Subcutaneous abdominal adipose tissue (tissue), 5 donors: Measurements from ENCODE around the gene INAFM1.

Experiments
- H3K27ac ChIP-seq: one replicate; pipeline ENCODE4 v1.7.0; 2013; ENCODE audit warnings: low read depth, mild to moderate bottlenecking, inconsistent platforms, low read length, moderate library complexity
- H3K27me3 ChIP-seq, 5 donors: one replicate each; pipeline ENCODE4 v1.7.0; 2013; ENCODE audit warnings: low read length in 5 of 5, inconsistent platforms in 1 of 5; ENCODE audit not compliant: control insufficient read depth in 5 of 5, insufficient read depth in 4 of 5
- H3K36me3 ChIP-seq, 5 donors: one replicate each; pipeline ENCODE4 v1.7.0; 2013; ENCODE audit warnings: low read length in 5 of 5; ENCODE audit not compliant: control insufficient read depth in 5 of 5, insufficient read depth in 5 of 5
- H3K4me1 ChIP-seq, 5 donors: one replicate each; pipeline ENCODE4 v1.7.0; 2013; ENCODE audit warnings: low read length in 5 of 5, mild to moderate bottlenecking in 3 of 5, moderate library complexity in 1 of 5; ENCODE audit not compliant: control insufficient read depth in 5 of 5, insufficient read depth in 5 of 5
- H3K4me3 ChIP-seq, 5 donors: one replicate each; pipeline ENCODE4 v1.7.0; 2013; ENCODE audit warnings: low read length in 5 of 5, low read depth in 1 of 5
- H3K9ac ChIP-seq, 5 donors: one replicate each; pipeline ENCODE4 v1.7.0; 2013; ENCODE audit warnings: low read length in 5 of 5, mild to moderate bottlenecking in 4 of 5, moderate library complexity in 3 of 5
- H3K9me3 ChIP-seq, 5 donors: one replicate each; pipeline ENCODE4 v1.7.0; 2013; ENCODE audit warnings: low read length in 5 of 5; ENCODE audit not compliant: control insufficient read depth in 5 of 5
- donor health status: healthy.
- donor health status: healthy.
- donor health status: healthy.
- donor health status: healthy.
- donor health status: healthy.

The INAFM1 gene

DNA sequence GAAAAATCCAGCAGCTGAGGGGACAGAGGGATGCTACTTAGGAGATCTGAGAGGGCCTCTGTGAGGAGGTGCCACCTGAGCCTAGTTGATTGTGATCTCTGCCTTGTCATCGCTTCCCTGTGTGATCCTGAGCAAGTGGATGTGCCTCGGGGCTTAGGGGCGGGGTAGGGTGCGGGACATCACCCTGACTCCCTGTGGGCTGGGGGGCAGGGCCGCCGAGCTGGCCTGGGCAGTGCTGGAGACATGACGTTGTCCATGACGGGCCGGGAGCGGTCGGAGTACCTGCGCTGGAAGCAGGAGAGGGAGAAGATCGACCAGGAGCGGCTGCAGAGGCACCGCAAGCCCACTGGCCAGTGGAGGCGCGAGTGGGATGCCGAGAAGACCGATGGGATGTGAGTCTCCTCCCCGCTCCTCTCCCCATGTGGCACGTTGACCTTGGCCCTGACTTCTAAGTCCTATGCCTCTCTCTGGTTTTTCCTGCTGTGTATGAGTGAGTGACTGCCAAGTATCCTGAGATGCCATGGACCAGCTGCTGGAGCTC, 8.2 kb upstream of the INAFM1 start:
- H3K27me3 ChIP-seq, result no peaks in the 10 kb centered on the region
- H3K9me3 ChIP-seq, result no peaks in the 10 kb centered on the region
- H3K4me3 ChIP-seq, result no peak overlapping the region
- no peak overlapping the region for H3K9ac ChIP-seq
- H3K36me3 ChIP-seq, result peaks cover 0 to 69% (median 57%) of the 10 kb centered on the region in 5 donors
- H3K27ac ChIP-seq, result no peak overlapping the region
- H3K4me1 ChIP-seq, result peaks cover 0 to 4% (median 0%) of the 10 kb centered on the region in 5 donors

DNA sequence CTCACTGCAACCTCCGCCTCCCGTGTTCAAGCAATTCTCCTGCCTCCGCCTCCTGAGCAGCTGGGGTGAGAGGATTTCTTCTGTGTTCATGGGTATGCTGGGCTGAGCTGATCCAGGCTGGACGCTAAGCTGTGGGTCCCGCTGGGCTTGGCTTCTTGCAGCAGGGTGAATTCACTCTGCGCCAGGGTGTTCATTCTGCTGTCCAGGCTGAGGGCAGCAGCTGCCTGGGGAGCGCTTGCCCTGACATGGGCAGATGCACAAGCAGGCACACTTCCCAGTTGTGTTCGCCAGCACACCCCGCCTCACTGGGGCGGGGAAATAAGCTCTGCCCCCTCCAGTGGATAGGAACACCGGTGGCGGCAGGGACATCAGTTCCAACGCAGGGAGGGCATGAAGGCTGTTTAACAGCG, 7.3 kb upstream of the INAFM1 start:
- peaks cover 0 to 69% (median 58%) of the 10 kb centered on the region in 5 donors for H3K36me3 ChIP-seq
- no peak overlapping the region for H3K9ac ChIP-seq
- H3K27me3 ChIP-seq, result no peaks in the 10 kb centered on the region
- H3K9me3 ChIP-seq, result no peaks in the 10 kb centered on the region
- H3K27ac ChIP-seq, result no peak overlapping the region
- H3K4me3 ChIP-seq, result no peak overlapping the region
- peaks cover 0 to 4% (median 1%) of the 10 kb centered on the region in 5 donors for H3K4me1 ChIP-seq

DNA sequence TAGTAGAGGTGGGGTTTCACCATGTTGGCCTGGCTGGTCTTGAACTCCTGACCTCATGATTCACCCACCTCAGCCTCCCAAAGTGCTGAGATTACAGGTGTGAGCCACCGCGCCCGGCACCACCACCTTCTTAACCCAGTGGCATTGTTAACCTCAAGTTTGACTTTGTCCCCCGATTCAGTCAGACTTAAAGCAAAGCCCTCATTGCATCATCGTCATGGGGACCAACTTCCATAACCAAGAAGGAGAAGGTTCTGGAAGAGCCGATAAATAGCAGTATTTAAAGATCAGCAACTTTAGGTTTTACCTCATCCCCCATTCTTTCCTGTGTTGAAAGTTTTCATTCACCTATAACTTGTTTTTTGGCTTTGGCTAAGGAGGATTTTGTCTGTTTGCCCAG, 6.7 kb upstream of the INAFM1 start:
- H3K9ac ChIP-seq, result no peak overlapping the region
- H3K4me3 ChIP-seq, result no peak overlapping the region
- no peak overlapping the region for H3K27ac ChIP-seq
- H3K9me3 ChIP-seq, result no peaks in the 10 kb centered on the region
- no peaks in the 10 kb centered on the region for H3K27me3 ChIP-seq
- peaks cover 0 to 63% (median 56%) of the 10 kb centered on the region in 5 donors for H3K36me3 ChIP-seq
- peaks cover 0 to 11% (median 8%) of the 10 kb centered on the region in 5 donors for H3K4me1 ChIP-seq

DNA sequence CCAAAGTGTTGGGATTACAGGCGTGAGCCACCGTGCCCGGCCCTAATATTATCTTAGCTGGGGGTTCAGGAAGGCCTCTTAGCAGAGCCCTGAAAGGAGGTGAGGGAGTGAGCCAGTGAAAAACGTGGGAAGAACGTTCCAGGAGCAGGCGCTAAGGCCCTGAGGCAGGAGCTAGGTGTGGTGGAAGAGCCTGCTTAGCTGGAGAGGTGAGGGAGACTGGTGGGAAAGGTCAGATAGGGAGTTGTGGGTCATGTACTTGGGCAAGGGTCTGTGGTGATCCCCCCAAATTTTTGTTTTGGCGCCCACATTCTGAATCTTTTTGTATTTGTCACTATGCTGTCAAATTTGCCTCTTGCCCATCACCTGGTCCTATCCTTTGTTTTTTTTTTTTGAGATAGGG, 5.1 kb upstream of the INAFM1 start:
- no peak overlapping the region for H3K9ac ChIP-seq
- H3K4me1 ChIP-seq, result peaks cover 0 to 20% (median 18%) of the 10 kb centered on the region in 5 donors
- H3K27me3 ChIP-seq, result no peaks in the 10 kb centered on the region
- H3K4me3 ChIP-seq, result no peak overlapping the region
- no peak overlapping the region for H3K27ac ChIP-seq
- H3K36me3 ChIP-seq, result peaks cover 0 to 53% (median 47%) of the 10 kb centered on the region in 5 donors
- H3K9me3 ChIP-seq, result no peaks in the 10 kb centered on the region

DNA sequence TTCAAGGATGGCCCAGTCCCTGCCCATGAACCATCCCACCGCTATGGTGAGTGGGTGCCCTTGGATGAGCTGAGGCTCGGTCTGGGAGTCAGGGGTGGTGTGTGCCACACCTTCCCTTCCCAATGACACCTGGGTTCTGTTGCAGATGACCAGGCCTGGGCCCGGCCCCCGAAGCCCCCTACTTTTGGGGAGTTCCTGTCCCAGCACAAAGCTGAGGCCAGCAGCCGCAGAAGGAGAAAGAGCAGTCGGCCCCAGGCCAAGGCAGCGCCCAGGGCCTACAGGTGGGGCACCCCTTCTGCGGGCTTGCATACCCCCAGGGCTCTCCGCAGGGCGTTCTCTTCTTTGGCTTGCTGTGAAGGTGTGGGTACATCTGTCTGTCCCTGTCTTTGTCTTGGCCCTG, 4.3 kb upstream of the INAFM1 start:
- Histone ChIP-seq H3K4me3 (no peak overlapping the region), H3K9ac (no peak overlapping the region), H3K27me3 (no peaks in the 10 kb centered on the region), H3K9me3 (no peaks in the 10 kb centered on the region), H3K4me1 (peaks cover 0 to 25% (median 23%) of the 10 kb centered on the region in 5 donors), H3K27ac (no peak overlapping the region), H3K36me3 (peaks cover 0 to 45% (median 39%) of the 10 kb centered on the region in 5 donors)

DNA sequence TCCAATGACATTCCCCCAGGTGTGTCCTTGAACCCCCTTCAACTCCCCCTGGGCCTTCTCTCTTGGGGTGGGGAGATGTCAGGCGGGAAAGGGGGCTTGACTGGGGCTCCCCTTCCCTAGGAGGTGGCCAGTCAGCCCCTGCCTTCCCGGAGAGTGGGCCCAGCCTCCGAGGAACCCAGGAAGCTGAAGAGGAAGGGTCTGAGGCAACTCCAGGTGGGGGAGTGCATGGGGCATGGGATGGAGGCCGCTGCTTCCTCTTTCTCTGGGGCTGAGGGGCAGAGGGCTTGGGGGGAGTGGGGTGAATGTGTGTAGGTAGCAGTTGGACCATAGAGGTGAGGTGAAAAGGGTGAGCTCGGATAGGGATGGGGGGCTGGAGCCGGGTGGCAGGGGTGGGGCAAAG, 2.7 kb upstream of the INAFM1 start:
- Histone ChIP-seq H3K9me3 (no peaks in the 10 kb centered on the region), H3K27me3 (no peaks in the 10 kb centered on the region), H3K4me3 (no peak overlapping the region), H3K4me1 (peaks cover 6 to 36% (median 35%) of the 10 kb centered on the region in 5 donors), H3K9ac (no peak overlapping the region), H3K27ac (no peak overlapping the region), H3K36me3 (peaks cover 0 to 32% (median 30%) of the 10 kb centered on the region in 5 donors)

DNA sequence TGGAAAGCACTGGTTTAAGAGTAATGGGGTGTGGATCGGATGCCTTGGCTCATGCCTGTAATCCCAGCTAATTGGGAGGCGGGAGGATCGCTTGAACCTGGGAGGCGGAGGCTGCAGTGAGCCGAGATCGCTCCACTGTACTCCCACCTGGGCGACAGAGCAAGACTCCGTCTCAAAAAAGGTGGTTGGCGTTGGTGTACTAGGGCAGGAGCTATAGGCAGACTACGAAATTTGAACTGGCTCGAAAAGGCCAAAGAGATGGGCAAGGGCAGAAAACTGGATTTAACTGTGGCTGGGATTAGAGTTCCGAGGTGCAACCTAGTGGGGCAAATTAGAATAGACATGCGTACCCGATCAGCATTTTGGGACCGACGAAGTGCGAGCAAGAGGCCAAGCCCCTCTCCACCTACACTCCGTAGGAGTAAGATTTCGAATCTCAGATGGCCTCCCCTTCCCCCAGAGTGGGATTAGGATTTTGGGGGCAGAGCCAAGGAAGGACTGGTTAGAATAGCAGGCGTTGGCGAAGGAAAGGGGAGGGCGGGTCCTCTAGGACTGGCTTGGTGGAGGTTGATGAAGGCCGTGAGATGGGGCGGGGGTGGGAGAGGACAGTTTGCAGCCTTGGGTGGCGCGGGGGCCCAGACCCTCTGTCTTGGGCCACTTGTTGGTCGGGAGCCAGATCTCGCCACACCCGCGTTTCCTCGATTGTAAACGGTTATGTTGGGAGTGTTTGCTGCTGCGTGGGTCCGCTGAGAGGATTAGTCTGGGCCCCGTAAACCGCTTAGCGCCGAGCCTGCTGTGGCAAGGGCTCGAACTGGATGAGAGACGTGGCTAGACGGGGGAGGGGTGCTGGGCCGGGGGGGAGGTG, 2.0 kb upstream of the INAFM1 start:
- peak overlapping the region in 4 of 5 donors; percentile 79 to 91 (median 88) for H3K9ac ChIP-seq
- no peaks in the 10 kb centered on the region for H3K9me3 ChIP-seq
- no peaks in the 10 kb centered on the region for H3K27me3 ChIP-seq
- H3K36me3 ChIP-seq, result peaks cover 0 to 26% (median 24%) of the 10 kb centered on the region in 5 donors
- peak overlapping the region; percentile 69 to 90 (median 85) for H3K4me3 ChIP-seq
- peak overlapping the region; percentile 86 for H3K27ac ChIP-seq
- H3K4me1 ChIP-seq, result peaks cover 6 to 36% (median 32%) of the 10 kb centered on the region in 5 donors

DNA sequence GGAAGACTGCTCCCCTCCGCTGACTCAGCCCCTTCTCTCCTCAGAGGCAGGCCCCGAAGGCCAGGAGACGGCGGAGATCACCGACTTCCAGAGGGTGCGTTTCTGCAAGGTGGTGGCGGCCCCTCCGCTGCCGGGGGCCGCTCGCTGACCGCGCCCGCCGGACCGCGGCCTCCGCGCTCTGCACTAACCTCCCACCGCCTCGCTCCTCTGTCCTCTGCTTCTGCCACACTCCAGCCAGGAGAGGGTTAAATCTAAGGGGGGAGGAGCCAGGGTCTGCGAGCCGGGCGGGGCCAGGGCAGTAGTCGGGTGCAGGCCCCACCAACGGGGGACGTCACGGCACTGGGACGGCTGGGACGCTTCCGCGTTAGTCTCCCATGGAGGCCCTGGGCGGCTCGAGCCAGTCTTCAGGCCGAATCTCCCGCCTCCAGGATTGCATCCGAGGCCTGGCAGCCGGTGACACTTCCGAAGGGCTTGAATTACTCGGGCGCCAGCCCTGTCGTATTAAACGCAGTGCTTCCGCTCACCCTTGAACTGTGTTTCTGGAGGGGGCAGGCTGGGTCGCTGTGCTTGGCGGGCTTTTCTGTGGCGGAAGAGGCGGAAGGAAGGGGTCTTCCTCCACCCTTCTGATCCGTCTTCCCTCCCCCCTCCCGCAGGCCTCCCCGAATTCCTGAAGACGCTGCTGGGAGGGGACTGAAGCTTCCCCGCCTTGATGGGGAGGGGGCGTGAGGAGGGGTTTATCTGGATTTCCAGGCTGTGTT, 1.2 kb upstream of the INAFM1 start:
- H3K36me3 ChIP-seq, result peaks cover 0 to 24% (median 20%) of the 10 kb centered on the region in 5 donors
- peak overlapping the region; percentile 48 to 91 (median 86) for H3K9ac ChIP-seq
- H3K27me3 ChIP-seq, result no peaks in the 10 kb centered on the region
- H3K4me1 ChIP-seq, result peaks cover 6 to 36% (median 32%) of the 10 kb centered on the region in 5 donors
- H3K9me3 ChIP-seq, result no peaks in the 10 kb centered on the region
- H3K27ac ChIP-seq, result peak overlapping the region; percentile 86
- peak overlapping the region; percentile 79 to 96 (median 87) for H3K4me3 ChIP-seq

DNA sequence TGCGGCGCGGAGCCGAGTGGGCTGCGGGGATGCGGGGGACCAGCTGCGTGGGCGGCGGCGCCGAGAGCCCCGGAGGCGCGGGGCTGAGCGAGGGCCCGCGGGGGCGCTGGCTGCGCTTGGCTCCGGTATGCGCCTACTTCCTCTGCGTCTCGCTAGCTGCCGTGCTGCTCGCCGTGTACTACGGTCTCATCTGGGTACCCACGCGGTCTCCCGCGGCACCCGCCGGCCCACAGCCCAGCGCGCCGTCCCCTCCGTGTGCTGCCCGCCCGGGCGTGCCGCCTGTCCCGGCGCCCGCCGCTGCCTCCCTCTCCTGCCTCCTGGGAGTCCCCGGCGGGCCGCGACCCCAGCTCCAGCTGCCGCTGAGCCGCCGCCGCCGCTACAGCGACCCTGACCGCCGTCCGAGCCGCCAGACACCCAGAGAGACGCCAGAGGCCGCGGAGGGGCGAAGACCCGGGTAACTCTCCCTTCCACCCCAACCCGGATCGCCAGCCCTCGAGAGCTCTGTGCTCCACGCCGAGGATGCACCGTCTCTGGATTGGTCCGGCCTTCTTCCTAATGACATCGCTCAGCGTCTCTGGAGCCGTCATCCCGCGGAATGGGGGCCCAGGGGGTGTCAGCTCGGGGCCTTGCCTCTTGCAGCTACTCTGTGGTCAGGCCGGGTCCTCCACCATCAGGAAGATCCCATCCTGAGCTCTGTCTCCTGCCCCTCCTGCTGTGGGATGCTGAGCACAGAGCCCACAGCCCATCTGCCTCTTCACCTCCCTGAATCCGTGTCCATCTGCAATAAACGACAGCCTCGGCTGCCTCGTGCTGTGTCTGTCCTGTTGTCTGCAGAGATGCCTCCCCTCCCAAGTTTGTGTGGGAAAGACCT, 441 bp downstream of the INAFM1 start:
- Histone ChIP-seq H3K9me3 (no peaks in the 10 kb centered on the region), H3K36me3 (peaks cover 0 to 18% (median 16%) of the 10 kb centered on the region in 5 donors), H3K27ac (peak overlapping the region; percentile 54), H3K4me3 (peak overlapping the region; percentile 39 to 75 (median 54)), H3K4me1 (peaks cover 6 to 36% (median 35%) of the 10 kb centered on the region in 5 donors), H3K9ac (peak overlapping the region in 4 of 5 donors; percentile 17 to 39 (median 34)), H3K27me3 (no peaks in the 10 kb centered on the region)
